Right renal cortex interstitium (tissue), 3 donors: ENCODE measurements around the gene SGTB. TPM values are rescaled to one million over a fixed set of nuclear protein-coding genes. Genes with fewer than 3 reads are reported as not detected.
"Not testable (repeated sequence)": the region's sequence is repeated elsewhere in the genome, so short reads cannot be mapped to it uniquely, and the experiment has no call there.

Source experiments
- DNase-seq, 3 donors: peaks; one replicate each; pipeline ENCODE4 v3.0.0-alpha.2; 2013; ENCODE audit warnings: low read depth in 3 of 3, low spot score in 2 of 3
- polyA plus RNA-seq, 3 donors: library from polyadenylated mRNA; unstranded; fragments of 120-200 nt; gene quantifications; one replicate each; pipeline ENCODE4 v1.2.1, GENCODE V29; 2013; ENCODE audit not compliant: insufficient read length in 3 of 3

SGTB gene
- polyA plus RNA-seq, 3 donors = 8.6 to 10.5 (median 9.3) TPM

DNA sequence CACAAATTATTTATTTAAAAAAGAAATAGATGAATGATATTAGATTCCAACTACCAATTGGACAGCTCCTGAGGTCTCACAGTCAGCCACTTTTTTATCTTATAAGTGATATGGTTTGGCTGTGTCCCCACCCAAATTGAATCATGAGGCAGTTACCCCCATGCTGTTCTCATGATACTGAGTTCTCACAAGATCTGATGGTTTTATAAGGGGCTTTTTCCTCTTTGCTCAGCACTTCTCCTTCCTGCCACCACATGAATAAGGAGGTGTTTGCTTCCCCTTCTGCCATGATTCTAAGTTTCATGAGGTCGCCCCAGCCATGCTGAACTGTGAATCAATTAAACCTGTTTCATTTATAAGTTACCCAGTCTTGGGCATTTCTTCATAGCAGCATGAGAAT lies 13.0 kb upstream of the SGTB start:
- DNase-seq = no peak

DNA sequence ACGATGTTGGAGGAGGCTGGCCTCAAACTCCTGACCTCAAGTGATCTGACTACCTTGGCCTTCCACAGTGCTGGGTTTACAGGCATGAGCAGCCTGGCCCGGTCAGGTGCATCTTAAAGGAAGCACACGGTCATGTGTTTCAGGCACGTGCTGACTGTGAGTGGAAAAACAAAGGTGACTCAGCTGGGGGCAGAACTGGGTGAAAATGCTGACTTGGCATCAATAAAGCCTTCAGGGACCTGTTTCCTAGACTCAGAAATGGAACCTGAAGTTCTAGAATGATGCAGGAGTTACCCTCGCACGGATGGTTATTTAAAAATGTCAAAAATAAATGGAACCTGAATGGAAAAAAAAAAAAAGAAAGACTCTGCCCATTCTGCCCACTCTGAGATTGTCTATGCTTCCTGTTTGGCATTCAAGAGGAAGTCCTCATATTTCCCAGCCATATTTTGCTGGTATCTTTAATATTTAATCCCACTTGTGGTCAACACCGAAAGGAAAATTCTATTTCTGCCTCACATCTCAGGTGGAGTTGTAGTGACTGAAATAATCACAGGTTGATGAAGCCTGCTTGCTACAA lies 12.4 kb upstream of the SGTB start:
- DNase-seq = not testable (repeated sequence)

DNA sequence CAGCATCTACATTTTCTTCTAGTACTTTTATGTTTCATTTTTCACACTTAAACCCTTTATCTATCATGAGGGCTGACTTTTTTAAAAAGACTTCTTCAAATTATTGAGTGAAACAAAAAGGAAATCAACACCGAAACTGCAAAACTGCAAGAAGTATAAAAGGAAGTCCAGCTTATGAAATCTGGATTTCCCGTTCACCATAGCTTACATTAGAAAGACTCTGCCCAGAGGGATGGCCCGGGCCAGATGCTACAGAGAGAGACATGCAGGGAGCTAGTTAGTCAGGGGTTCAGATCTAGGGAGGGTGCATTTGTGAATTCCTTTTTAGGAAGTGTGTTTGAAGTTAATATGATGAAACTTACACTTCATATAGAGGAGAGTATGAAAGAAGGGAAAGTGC lies 10.1 kb upstream of the SGTB start:
- DNase-seq = not testable (repeated sequence)

DNA sequence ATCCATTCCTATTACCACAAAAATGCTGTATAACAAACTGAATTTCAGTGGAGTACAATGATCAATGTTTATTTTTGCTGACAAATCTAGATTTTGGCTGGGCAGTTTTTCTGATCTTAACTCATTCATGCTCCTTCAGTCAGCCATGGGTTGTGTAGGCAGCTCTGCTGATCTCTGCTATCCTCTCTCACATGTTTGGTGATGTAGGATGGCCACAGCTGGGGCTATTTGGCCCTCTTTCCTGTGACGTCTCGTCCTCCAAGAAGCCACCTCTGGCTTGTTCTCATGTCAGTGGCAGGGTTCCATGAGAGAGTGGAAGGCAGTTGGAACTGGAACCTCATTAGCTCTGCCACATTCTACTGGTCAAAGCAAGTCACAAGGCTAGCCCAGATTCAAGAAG lies 9.0 kb upstream of the SGTB start:
- no peak for DNase-seq

DNA sequence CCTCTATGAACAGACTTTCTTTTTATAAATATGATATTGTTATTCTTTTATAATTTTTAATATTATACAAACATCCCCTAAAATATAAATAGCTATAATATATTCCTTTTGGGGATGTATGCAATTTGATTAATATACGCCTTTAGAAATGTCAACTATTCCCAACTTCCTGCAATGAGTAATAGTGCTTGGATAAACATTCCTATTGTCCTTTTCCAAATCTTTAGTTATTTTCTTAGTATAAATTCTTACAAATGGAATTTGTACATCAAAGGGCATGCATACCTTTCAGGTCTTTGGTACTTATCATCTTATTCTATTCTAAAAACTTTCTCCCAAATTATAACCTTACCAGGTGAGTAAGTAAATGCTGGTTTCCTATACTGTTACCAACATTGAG lies 6.3 kb upstream of the SGTB start:
- no peak for DNase-seq

DNA sequence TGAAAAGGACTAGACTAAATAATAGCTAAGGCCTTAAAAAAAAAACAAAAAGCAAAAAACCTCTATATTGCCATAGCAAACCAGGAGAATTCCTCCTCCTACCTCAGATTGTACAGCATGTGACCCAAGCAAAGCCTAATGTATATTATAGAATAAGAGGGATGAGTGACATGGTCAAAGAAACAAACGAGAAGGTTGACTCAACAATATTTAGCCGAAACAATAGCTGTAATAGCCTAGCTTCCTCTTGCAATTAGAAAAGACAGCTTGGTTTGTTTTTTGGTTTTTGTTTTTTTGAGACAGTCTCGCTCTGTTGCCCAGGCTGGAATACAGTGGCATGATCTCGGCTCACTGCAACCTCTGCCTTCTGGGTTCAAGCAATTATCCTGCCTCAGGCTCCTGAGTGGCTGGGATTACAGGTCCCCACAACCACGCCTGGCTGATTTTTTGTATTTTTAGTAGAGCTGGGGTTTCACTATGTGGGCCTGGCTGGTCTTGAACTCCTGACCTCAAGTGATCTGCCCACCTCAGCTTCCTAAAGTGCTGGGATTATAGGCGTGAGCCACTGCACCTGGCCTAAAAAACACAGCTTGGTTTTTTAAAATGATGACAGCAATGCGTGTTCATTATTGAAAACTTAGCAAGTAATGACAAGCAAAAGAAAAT lies 5.7 kb upstream of the SGTB start:
- no peak for DNase-seq

DNA sequence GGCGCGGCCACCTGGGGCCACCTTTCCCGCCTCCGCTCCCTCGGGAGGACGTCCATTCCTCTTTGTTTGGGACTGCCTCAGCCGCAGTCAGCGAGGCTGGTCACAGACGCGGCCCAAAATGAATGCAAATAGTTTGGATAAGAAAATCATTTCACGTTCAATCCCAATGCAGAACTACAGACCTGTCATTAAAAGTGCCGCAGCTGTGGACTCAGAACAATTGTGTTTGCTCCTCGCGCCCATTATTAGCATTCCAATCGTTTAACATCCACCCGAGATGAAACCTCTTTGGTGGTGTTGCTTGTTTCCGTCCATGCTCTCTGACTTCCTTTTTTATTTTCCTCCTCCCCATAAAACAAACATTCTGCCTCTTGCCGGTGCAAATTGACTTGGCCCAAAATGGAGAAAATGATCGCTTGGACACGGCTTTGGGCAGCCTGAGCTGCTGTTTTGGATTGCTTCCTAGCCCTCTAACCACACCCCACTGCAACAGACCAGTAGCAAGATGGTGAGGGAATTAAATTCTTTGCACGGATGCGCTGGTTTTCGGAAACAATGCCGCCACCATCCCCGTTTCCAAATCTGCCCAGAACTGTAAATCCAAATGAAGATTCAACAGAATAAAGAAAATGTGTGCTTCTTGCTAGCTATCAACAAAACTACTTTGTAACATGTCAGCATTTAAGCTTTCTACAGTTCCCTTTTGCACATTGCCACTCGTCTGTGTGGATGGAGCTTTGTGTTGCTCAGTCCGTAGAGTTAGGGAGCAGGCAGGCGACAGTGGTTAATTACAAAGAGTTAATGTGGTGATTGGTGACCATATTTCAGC lies 880 bp upstream of the SGTB start:
- DNase-seq = peak; percentile 39 to 63 (median 39)

DNA sequence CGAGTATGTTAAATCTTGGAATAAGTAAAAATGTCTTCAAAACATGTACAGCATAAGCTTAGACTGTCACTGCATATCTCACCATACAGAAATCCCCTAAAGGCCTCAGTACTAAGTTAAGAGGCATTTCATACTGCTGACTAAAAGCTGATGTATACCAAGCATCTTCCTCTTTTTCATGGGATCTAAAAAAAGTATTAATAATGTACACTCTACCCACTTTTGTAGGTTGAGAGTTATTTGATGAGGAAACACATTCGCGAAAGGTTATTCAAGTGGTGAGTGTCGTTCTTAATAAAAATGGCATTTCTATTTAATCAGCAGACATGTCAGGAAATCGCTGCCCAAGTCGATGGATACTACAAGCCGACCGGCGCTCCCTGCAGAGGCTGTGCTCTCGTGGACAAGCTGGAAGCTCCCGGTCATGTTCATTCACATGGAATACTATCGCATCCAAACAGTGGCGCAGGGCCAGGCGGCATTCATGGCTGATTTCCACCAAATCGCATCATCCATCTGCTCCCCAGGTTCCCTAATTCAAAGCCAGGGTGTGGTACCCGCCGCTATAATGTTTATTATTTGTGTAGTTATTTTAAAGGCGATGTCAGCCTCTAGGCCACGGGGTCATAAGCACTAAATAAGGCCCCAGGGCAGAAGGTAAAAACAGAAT lies 724 bp downstream of the SGTB start:
- peak; percentile 23 to 46 (median 44) for DNase-seq

DNA sequence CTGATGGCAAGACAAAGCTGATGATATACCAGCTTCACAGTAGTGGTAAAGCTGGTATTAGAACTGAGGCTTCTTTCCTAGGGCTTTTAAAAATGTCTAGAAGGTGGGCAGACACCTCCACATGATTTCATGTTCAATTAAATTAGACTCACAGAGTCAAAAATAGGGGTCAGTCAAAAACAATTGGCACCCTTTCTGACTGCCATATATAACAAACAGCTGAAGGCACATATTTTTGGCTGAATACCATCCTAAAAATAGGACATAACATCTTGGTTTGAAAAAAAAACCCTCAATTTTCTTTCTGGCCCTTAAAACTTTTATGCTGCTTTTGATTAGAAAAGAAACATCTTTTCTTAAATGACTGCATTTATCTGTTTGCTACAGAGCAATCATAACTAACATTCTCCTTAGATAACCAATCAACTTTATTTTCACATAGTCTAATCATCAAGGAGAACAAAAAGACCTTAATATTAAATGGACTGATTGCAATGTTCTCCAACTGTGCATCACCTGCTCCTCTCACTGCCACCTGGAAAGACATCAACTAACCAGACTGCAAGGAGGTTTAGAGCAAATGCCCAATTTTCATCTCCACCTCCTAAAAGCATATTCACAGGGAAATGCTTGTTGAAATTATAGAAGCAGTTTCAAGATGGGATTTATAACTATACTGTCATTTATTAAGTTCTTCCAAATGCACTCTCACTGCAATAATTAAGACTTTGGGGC lies 3.2 kb downstream of the SGTB start:
- DNase-seq = no peak

DNA sequence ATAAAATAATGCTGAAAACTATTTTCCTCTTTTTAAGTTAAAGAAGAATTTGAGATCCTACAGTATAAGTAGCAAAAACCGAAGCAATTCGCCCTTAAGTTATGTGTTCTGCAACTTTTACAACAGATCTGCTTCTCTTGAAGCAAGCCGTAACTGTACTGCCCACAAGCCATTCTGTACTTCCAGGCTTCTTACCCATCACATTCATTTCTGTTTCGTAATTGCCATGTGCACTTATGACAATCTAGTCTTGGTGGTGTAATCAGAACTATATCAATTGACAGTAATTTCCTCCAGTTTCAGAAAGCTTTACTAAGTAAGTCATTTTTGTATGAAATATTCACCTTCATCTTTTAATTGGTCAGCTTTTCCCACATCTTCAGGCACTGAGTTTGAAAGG lies 13.8 kb downstream of the SGTB start:
- no peak for DNase-seq

DNA sequence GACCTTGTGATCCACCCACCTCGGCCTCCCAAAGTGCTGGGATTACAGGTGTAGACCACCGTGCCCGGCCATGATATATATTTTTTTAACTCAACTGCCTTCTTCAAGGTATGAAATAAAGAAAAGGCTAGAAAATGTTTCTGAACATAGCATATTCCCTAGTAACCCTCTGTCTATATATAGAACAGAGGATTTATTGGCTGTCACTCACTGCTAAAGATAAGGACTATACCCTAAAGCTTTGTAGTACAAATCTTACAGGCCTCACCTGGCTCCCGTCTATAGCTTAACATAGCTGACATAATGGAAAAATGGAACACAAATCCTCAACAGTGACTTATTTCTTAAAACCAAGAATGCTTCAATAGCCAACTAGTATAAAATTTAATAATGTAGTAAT lies 14.2 kb downstream of the SGTB start:
- no peak for DNase-seq

DNA sequence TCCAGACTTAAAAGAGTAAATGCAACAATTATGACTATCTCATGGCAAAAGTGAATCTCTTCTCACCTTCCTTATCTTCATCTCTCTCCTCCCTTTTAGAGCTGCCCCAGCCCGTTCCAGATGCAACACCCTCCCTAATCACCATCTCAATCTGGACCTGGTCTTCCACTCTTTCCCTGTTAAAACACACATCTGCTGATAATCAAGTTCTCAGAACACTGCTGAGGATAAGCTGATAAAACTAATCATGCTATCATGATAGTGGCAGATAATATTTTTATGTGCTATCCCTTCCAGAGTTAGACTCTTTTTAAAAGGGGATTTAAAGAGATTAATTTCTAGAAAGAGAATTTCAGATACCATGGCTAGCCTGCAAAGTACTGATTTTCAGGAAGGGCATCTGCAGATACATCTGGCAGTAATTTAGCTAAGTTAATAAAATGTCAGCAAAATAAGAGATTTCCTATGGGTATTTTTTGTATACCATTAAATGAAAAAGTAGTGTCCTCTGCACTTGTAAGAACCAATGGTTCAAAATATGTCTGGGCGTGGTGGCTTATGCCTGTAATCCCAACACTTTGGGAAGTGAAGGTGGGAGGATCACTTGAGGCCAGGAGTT lies 17.2 kb downstream of the SGTB start:
- no peak for DNase-seq

DNA sequence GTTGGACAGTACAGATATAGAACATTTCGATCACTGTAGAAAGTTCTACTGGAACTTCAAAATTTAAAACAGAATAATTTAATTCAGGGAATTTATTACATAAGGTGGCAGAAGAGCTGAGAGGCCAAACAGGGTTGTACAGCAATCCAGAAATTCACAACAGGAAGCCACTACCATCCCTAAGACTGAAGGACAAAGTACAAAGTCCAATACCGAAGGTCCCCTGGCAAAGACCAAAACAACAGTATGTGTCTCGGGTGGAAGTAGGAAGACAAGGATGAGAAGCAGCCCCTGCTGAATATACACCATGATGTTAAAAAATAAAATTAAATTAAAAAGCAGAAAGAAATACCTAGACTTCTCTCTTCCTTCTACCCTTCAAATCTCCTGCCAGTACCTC lies 19.9 kb downstream of the SGTB start:
- DNase-seq = no peak

DNA sequence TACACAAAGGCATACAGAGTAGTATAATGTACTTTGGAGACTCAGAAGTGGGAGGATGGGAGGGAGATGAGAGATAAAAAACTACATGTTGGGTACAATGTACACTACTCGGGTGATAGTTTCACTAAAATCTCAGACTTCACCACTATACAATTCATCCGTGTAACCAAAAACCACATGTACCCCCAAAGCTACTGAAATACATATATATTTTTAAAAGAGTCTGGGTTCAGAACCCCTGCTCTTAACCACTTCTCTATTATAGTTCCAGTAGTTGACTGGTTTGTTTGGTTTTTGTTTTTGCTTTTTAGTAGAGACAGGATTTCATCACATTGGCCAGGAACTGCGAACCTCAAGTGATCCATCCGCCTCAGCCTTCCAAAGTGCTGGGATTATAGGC lies 22.6 kb downstream of the SGTB start:
- DNase-seq = no peak

DNA sequence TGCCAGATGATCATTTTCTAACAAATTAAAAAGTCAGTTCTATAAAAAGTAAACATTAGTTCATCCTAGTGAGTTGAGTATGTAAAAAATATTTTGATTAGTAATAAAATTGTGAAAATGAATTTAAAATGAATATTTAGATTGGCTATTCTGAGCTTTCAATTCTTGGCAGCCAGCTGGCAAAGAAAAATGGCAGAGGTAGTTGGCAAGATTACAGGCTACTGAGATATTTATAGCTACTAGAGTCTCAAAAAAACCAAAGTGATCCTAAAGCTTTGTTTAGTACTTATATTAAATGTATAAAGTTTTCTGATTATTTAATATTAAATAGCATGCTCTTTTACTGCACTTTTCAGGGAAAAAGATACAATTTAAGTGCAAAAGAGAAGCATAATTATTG lies 25.0 kb downstream of the SGTB start:
- no peak for DNase-seq

DNA sequence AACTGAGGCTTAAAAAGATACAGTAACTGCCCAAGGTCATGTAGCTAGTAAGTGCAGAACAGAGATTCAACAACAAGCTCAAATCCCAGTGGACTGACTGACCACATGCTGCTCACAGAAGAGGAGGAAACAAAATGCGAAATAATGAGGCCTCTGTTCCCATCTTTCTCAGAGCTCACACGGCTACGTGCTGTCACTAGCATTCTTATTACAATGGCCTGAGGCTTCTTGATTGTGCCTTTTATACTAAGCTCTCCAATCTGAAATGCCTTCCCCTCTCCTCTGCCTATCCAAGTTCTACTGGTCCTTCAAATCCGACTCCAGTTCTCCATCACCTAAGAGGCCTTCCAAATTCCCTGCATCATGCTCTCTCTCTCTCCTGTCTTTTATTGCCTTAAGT lies 26.0 kb downstream of the SGTB start:
- DNase-seq = no peak

DNA sequence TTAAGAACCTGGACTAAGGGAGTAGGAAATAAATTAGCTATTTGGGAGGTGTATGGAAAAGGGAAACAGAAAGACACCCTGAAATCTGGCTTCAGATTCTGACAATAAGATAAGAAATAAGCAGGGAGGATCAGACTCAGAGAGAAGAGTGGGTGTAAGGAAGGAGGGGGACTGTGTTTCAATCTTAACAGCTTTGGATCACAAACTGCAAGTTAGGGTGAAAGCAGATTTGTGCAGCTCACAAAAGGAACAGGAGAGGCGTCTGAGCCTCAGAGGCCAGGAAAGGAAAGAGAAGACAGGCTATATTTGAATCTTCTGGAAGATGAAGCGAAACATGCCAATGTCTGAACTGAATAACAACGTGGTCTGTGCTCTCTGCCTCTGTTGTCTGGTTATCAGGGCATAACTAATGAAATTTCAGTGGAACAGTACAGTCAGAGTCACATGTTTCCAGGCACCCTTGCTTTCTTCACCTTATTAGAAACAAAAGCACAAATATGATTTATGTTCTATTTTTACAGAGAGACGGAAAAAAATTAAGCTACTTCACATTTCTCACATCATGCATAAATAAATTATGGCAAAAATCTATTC lies 26.6 kb downstream of the SGTB start:
- no peak for DNase-seq

DNA sequence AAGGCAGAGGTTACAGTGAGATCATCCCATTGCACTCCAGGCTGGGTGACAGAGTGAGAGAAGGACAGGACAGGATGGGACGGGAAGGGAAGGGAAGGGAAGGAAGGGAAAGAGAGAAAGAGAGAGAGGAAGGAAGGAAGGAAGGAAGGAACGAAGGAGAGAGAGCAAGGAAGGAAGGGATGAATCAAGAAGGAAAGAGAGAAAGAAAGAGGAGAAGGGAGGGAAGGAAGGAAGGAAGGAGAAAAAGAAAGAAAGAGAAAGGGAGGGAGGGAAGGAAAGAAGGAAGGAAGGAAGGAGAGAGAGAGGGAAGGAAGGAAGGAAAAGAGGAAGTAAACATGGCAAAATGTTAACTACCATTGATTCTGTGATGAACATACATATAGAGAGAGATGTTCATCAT lies 28.8 kb downstream of the SGTB start:
- no peak for DNase-seq

DNA sequence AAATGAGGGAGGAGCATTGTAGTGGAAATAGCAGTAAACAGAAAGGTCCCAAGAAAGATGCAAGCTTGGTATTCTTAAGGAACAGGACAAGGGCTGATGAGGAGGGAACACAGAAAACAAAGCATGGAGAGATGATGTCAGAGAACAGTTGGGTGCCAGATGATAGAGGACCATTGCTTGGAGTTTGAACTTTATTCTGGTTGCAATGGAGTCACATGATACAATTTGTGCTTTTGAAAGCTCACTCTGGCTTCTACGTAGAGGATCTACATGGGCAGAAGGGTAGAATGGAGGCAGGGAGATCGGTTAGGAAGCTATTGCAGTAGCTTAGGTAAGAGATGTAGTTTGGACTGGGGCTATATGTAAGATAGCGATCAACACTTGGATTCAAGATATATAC lies 39.8 kb downstream of the SGTB start:
- DNase-seq = no peak

DNA sequence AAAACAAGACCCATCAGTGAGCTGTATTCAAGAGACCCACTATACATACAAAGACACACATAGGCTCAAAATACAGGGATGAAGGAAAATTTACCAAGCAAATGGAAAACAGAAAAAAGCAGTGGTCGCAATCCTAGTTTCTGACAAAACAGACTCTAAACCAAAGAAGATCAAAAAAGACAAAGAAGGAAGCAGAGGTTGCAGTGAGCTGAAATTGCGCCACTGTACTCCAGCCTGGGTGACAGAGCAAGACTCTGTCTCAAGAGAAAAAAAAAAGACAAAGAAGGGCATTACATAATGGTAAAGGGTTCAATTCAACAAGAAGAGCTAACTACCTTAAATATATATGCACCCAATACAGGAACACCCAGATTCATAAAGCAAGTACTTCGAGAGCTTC lies 45.9 kb downstream of the SGTB start:
- DNase-seq = not testable (repeated sequence)
